Measurements from ENCODE around the gene SMCO4. TPM values are rescaled to one million over a fixed set of nuclear protein-coding genes. Genes with fewer than 3 reads are reported as not detected.
A peak's percentile ranks its signal among the peaks of the same experiment; 100 is the strongest.

The SMCO4 gene
- total RNA-seq, 4 donors from 2014 or later, result 8.5 to 30.1 (median 20.9) TPM

GRCh38 chr11:93545566-93545965, 2.4 kb upstream of the SMCO4 start:
- ATAC-seq (ENCODE audit: low FRiP score), result no peak

GRCh38 chr11:93542811-93543229, 371 bp downstream of the SMCO4 start:
- peak; percentile 64 for ATAC-seq (ENCODE audit: low FRiP score)
- no peak for DNase-seq (ENCODE audit: low spot score)
- no peak for TF ChIP-seq CTCF (IDR thresholded peaks at IDR 0.05)

More at GRCh38 chr11:93545566-93545965, 2.4 kb upstream of the SMCO4 start:
- TF ChIP-seq CTCF (IDR thresholded peaks at IDR 0.05), result no peak
- DNase-seq (ENCODE audit: low spot score), result no peak

GRCh38 chr11:93541884-93542810, 1.0 kb downstream of the SMCO4 start:
- TF ChIP-seq CTCF (IDR thresholded peaks at IDR 0.05), result no peak
- ATAC-seq (ENCODE audit: low FRiP score) (peak; percentile 58), DNase-seq (ENCODE audit: low spot score) (no peak)

GRCh38 chr11:93540896-93541553, 2.2 kb downstream of the SMCO4 start:
- no peak for DNase-seq (ENCODE audit: low spot score)
- no peak for TF ChIP-seq CTCF (IDR thresholded peaks at IDR 0.05)
- no peak for ATAC-seq (ENCODE audit: low FRiP score)

- TF ChIP-seq CTCF (IDR thresholded peaks at IDR 0.05), result no peak
- ATAC-seq (ENCODE audit: low FRiP score), result no peak
- DNase-seq (ENCODE audit: low spot score), result no peak
Measured at GRCh38 chr11:93540337-93540736, 2.9 kb downstream of the SMCO4 start.

- TF ChIP-seq CTCF (IDR thresholded peaks at IDR 0.05), result no peak
- peak; percentile 13 for ATAC-seq (ENCODE audit: low FRiP score)
- no peak for DNase-seq (ENCODE audit: low spot score)
Measured at GRCh38 chr11:93537767-93538261, 5.4 kb downstream of the SMCO4 start.

Data from omental fat pad (tissue), 4 donors.